GM19438 (cell line): Measurements from ENCODE around the gene MTHFD1L.
"Not testable (repeated sequence)": the region's sequence is repeated elsewhere in the genome, so short reads cannot be mapped to it uniquely, and the experiment has no call there.

Experiments
- ATAC-seq: cut with Tn5 transposase; IDR thresholded peaks from one replicate; pipeline ENCODE4 v1.9.1; 2021; ENCODE audit warnings: low read depth; ENCODE audit not compliant: unreplicated experiment

MTHFD1L gene

DNA sequence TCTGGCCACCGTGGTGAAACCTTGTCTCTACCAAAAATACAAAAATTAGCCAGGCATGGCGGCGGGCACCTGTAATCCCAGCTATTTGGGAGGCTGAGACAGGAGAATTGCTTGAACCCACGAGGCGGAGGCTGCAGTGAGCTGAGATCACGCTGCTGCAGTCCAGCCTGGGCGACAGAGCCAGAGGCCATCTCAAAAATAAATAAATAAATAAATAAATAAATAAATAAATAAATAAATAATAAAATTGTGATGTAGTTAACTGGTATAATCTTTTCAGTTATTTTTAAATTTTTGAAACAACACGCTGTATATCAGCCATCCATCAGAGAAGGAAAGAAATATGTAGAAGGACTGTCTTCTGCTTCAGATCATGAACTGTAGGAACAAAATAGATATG lies 221.6 kb downstream of the MTHFD1L start:
- ATAC-seq: not testable (repeated sequence)

DNA sequence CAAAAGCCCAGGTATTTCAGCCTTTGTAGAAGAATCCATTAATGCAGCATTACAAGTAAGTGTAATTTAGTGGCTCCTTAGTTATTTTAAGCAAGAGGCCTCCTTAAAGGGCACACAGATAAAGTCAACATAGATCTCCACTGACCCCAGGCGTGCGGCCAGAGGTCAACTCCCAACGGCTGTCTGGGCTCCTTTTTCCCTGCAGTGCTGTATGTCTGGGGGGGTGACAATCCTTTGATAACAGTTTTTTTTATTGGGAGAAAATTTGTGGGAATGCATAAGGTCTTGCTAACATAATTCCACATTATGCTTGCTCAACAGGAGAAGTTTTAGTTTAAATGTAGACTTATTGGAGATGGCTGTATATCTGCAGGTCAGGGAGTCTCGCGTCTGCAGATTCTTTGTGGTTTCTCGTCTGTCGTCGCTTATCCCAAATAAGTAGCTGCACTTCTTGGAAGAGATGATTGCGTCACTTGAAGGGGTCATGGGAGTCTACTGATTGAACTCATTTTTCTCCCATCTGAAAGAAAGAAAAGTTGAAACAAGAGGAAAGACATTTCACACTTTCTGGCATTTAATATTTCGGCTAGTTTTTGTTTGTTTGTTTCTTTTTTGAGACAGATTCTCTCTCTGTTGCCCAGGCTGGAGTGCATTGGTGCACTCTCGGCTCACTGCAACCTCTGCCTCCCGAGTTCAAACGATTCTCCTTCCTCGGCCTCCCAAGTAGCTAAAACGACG lies 222.5 kb downstream of the MTHFD1L start:
- no peak for ATAC-seq

DNA sequence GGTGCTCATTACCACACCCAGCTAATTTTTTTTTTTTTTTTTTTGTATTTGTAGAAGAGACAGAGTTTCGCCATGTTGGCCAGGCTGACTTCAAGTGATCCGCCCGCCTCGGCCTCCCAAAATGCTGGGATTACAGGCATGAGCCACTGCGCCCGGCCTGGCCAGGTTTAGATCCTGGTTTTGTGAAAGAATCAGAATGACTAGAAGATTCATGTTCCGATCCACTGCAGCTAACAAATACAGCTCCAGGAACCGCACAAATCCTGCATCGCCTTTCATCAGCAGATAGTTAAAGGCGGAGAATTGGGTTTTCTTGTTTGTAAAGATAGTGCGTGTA lies 223.1 kb downstream of the MTHFD1L start:
- ATAC-seq: no peak

DNA sequence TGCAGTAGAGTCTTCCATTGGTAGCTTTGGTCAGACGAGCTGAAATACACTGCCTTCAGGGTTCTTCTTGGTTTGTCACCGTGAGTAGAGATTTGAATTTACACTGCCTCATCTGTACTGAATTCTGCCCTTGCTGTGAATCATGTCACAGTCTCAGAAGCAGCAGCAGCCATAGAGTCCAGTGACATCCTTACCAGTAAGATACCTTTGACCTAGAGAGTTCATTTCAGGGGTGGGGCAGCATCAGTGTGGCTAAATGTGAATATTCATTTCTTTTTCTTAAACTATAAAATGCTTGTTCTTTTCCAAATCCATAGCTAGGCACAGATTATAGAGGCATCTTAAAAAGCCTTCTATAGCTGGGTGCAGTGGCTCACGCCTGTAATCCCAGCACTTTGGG lies 223.5 kb downstream of the MTHFD1L start:
- ATAC-seq: no peak

DNA sequence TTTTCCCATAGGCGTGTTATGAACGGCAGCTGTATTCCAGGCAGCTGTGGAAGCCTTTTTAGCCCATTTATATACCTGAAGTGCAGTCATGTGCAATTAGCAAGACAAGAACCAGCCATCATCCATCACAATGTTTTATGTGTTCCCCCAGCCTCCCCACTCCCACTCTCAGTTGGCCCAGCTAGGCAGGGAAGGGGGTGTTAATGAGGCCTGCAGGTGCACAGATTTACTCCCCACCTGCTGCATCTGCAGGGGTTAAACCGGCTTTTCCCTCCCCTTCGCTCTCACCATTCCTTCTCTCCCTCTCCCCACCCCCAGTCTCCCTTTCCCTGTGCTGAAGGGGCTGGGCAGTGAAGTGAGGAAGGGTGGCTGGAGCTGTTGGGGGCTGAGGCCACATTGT lies 224.5 kb downstream of the MTHFD1L start:
- ATAC-seq: no peak

DNA sequence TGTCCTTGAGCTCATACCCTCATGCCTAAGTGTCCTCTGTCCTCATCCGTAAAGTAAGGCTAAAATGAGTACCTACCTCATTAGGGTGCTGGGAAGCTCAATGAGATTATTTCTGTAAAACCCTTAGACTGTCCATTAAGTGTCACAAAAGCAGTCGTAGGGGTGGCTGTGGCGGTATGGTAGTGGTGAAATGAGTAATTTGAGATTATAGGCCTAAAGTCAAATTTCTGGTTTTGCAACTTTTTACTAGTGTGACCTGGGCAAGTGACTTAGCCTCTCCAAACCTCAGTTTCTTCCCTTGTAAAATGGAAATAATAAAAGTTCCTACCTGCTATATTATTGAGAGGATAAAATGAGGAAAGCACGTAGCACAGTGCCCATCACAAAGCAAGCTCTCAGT lies 226.1 kb downstream of the MTHFD1L start:
- no peak for ATAC-seq

DNA sequence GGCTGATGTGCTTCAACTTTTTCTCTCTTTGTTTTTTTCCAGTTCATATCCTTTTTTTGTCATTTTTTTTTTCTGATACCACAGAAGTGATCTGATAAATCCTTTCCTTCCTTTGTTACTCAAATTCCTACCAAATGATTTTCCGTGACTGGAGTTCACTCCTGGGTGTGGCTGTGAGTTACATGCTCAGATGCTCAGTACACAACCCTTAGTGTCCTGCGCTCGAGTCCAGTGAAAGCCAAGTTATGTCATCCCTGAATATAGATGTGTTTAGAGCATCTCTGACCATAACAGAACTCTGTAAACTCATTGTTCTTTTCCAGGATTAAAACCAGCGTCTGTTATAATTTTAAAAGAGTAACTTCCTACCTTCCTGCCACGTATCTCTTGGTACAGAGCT lies 227.1 kb downstream of the MTHFD1L start:
- no peak for ATAC-seq

DNA sequence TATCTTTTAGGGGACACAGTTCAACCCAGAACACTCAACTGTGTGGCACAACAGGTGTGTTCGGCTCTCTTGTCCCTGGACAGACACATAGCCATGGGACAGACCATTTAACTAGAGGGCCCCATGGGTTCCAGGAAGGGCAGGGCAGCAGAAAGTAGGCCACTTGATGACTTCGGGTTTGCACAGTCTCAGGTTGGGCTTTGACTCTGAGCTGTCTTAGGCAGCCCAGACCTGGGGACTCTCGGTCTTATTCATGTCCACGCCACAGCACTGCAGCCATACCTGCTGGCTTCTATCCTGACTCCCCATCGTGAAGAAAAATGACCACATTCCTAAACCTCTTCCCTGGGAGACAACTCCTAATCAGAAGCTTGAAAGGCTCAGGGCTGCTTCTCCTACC lies 228.2 kb downstream of the MTHFD1L start:
- no peak for ATAC-seq

DNA sequence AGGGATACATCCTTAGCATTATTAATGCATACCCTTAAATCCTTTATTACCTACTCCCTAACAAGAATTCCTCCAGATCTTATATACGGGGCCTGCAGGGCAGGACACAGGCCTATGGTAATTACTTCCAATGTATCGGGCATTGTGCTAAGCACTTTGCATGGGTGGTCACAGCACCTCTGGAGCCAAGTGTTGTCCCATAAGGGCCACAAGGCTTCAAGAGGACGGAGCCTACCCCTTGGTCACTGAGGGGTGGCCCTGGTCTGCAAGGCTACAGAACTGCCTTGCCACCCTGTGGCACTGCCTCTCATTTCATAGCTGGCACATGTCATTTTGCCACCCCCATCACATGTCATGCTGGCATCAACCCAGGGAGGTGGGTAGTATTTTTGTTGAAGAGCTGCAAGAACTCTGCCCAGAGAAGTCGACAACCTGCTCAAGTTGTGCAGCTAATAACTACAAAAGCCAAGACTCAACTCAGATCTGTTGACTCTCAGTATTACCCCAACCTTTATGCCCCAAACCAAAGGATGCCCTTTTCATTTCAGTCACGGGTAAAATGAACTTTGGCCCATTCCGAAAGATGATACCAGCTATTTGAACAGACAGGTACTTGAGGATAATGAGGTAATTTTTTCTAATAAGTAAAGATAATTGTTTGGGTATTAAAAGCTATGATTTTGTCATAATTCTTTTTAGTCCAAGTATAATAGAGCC lies 230.2 kb downstream of the MTHFD1L start:
- ATAC-seq: no peak

DNA sequence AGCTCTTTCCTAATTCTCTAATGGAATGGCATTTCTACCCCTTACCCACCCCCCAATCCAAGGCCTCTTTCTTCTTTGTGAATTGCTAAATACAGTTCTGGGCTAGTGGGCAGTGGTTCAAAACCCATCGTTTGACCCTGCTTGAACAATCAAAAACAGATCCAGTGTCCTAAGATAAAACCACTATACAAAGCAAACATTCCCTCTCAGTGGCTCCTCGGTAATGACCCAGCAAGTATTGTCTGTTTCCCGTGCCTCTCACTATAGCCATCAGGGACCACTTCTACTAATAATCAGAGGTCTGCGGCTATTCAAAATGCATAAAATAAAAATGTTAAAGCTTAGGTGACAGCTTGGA lies 230.7 kb downstream of the MTHFD1L start:
- ATAC-seq: no peak

DNA sequence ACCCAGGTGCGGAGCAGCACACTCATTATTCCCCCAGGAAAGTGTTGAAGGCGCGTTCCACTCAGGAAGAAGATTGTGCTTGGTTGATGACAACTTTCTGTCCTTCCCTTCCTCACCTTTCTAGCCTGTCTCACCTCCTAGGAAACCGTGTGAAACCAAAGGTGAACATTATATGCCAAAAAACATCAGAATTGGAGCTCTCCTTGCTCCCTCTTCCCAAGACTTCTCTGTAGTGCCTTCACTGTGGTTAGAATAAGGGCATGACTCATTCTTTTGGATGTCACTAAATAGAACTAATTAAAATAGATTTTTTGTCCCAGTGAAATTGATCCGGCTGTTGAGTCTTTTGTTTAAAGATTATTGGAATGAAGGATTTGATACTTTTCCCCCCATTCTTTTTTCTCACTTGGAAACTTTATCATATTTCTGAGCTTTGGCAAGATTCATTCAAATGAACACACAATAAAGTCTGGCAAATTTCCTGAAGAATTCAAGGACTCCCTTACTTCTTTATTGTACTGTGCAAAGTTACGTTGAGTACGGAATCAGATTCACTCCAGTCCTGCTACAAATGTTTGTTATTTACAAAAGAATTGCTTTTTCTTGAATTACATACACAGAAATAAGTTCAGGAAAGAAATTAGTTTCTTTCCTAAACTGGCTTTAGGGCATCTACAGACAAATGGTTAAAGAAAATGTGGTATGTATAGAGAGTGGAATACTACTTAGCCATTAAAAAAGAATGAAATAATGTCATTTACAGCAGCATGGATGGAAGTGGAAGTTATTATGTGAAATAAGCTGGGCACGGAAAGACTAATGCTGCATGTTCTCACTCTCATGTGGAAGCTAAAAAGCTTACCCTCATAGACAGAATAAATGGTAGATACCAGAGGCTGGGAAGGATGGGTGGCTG lies 231.4 kb downstream of the MTHFD1L start:
- ATAC-seq: no peak

DNA sequence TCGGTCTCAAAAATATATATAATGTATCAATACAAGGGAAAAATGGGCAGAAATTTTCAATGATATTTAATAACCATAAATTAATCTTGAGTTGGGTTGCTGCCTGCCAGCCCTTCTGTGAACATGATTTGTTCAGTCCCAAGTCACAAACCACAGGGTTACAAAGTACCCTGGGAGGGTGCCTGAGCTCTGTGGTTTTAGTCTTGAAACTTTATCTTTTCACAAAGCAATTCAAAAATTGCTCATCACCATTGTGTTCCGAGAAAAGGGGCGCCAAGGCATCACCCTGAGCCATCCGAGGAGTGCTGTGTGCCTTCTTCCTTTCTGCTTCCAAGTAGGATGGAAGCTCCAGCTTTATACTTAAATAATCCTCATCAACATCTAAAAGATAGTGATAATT lies 232.7 kb downstream of the MTHFD1L start:
- ATAC-seq: no peak

DNA sequence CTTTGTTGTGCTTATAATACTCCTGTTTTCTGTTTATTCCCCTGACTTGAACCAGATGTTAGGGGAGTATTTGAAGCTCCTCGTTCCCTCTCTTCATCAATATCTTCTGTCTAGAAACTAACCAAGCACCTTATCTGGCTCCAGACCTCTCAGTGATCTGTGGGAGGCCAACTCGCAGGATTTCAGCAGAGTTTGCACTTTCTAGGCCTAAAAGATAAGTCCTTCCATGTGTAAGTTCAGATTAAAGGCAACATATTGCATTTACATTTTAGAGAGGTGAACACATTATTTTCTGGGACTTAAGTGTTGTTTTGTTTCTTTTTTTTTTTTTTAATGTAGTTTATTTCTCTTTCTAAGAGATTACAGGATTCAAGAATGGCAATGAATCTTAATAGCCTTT lies 234.8 kb downstream of the MTHFD1L start:
- ATAC-seq: no peak

DNA sequence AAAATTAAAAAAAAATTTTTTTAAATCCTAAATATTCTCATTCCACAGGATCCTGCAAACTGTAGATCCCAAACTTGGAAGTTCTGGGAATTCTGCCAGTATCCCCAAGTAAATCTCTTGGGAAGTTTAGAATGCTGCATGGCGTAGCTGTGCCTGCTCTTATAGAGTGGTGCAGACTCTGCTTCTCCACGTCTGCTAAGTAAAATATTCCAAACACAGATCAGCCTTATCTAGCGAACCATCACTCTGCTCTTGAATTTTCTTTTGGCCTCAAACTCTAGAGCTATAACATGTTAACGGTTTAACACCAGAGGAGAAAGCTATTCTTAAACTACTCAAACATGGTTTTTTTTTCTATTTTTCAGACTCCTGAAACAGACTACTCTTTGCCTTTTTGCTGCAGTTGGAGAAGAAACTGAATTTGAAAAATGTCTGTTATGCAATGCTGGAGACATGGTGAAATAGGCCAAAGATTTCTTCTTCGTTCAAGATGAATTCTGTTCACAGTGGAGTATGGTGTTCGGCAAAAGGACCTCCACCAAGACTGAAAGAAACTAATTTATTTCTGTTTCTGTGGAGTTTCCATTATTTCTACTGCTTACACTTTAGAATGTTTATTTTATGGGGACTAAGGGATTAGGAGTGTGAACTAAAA lies 235.8 kb downstream of the MTHFD1L start:
- no peak for ATAC-seq

DNA sequence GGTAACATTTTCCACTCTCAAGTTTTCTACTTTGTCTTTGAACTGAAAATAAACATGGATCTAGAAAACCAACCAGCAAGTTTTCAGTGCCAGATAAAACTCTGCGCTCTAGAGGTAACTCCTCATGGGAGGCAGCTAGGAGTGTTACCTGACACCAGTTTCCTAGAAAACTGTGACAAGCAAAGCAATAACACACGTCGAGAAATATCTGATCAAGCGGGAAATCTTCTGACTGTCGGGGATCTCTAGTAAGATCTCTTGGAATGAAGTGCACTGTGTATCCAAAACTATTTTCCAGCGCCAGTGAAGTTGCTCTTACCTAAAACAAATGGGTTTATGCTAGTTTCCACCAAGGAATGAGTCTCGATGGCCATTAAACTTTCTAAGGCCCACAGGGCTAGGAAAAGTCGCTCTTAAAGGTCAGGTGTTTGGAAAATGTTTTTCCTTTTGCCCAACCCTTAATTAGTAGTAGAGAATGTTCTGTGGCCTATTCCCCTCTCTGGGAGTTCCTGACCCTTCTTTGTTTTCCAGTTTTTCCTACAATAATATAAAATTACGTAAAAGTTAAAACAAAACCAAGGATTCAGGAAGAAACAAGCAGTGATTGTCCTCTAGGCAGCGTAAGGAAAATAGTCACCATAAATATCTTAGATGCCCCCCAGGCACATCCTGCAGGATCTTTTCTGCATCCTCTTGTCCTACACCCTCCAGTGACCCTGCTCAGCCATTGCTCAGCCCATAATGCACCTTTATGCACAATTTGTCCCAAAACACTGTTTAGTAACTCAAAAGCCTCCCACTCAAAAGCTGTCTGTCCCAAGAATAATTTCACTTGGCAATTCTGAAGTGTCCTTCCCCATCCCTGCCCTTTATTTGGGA lies 236.6 kb downstream of the MTHFD1L start:
- ATAC-seq: no peak

DNA sequence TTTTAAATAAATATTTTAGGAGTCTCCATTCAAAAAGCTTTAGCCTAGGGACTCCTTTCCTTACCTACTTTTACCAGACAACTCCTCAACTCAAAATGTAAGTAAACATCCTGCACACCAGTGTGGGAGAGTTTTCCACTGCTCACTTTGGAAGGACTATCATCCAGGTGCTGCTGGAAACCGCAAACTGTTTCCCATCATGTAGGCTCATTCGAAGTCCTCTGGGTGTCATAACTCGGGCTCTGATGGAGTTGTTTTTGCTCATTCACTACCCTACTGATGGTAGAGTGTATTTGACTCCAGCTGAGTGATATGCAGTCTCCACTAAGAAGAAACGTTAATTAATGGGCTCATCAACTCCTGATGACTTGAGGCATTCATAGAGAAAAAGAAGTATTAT lies 237.8 kb downstream of the MTHFD1L start:
- no peak for ATAC-seq

DNA sequence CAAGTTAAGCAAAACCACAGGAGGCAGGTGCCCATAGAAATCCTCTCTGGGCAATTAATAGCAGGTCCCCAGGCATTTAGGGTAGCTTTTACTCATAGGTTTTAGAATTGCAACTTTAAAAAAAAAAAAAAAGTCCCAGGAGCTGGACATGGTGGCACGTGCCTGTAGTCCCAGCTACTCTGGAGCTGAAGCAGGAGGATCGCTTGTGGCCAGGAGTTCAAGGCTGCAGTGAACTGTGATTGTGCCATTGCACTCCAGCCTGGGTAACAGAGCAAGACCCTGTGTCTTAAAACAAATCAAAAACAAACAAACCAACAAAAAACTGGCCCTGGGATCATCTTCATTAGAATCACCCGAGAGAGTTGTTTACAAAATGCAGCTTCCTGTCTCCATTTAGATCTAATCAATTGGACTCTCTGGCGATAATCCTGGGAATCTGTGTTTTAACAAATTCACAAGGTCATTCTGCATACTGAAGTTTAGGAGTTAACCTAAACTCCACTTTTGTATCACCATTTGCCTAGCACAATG lies 242.5 kb downstream of the MTHFD1L start:
- ATAC-seq: no peak

DNA sequence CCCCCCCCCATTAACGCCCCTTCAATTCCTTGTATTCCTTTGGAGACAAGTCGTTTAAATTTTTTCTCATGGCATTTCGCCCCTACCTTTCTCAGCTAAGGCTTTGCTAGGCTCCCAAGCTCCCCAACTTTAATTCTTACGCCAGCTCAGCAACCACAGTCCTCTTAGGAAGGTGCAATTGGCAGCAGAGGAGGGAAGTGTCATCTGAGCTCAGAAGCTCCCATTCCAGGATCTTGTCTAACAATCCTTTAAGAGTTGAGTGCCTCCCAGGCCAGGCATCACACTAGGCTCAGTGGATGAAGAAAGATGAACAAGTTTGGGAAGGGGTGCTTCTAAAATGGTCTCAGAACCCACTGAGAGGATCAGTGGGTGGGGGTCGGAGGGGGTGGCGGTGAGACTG lies 243.0 kb downstream of the MTHFD1L start:
- ATAC-seq: no peak

DNA sequence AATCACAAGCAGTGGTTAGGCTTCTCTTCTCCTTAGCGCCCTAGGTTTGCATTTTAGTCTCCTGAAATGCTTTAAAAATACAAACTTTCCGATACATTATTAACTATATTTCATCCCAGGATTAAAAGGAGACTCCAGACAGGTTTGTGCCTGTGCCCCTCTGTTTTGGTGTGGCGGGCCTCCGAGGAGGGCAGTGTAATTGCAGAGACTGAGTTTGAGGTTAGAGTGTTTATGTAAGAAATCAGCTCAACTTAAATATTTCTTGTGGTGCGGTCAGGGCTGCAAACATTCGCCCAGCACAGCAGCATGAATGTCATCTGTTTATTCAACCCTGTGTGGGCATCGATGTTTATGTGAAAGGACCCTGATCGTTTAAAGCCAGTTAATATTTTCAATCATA lies 243.9 kb downstream of the MTHFD1L start:
- ATAC-seq: no peak
